Measurements from ENCODE around the gene ARL6IP6. TPM values are rescaled to one million over a fixed set of nuclear protein-coding genes. Genes with fewer than 3 reads are reported as not detected.

Gene ARL6IP6
- total RNA-seq, 1 donor from 2014 or later = 18.2 TPM

GRCh38 chr2:152701198-152701597 is 17.2 kb upstream of the ARL6IP6 start:
- peak; percentile 3 for DNase-seq (ENCODE audit: low read depth)
- no peak for FAIRE-seq
- TF ChIP-seq CTCF (IDR thresholded peaks at IDR 0.05; ENCODE audit: insufficient read depth, low read length, severe bottlenecking) = no peak
- Histone ChIP-seq H3K36me3 (ENCODE audit: control insufficient read depth, insufficient read depth, low read length) (peaks cover 8% of the 10 kb centered on the region), H3K4me3 (ENCODE audit: low read depth, low read length) (no peak overlapping the region), H3K27me3 (ENCODE audit: control insufficient read depth, insufficient read depth, low read length) (no peaks in the 10 kb centered on the region)

- H3K36me3 ChIP-seq (ENCODE audit: control insufficient read depth, insufficient read depth, low read length) = peaks cover 12% of the 10 kb centered on the region
- H3K27me3 ChIP-seq (ENCODE audit: control insufficient read depth, insufficient read depth, low read length) = no peaks in the 10 kb centered on the region
- no peak for FAIRE-seq
- H3K4me3 ChIP-seq (ENCODE audit: low read depth, low read length) = no peak overlapping the region
- TF ChIP-seq CTCF (IDR thresholded peaks at IDR 0.05; ENCODE audit: insufficient read depth, low read length, severe bottlenecking) = no peak
- no peak for DNase-seq (ENCODE audit: low read depth)
Measured at GRCh38 chr2:152706477-152707021, 11.9 kb upstream of the ARL6IP6 start.

- no peak for TF ChIP-seq CTCF (IDR thresholded peaks at IDR 0.05; ENCODE audit: insufficient read depth, low read length, severe bottlenecking)
- DNase-seq (ENCODE audit: low read depth) (no peak), FAIRE-seq (no peak)
- H3K4me3 ChIP-seq (ENCODE audit: low read depth, low read length) = no peak overlapping the region
- no peaks in the 10 kb centered on the region for H3K27me3 ChIP-seq (ENCODE audit: control insufficient read depth, insufficient read depth, low read length)
- H3K36me3 ChIP-seq (ENCODE audit: control insufficient read depth, insufficient read depth, low read length) = peaks cover 8% of the 10 kb centered on the region
Measured at GRCh38 chr2:152708742-152709141, 9.7 kb upstream of the ARL6IP6 start.

DNA sequence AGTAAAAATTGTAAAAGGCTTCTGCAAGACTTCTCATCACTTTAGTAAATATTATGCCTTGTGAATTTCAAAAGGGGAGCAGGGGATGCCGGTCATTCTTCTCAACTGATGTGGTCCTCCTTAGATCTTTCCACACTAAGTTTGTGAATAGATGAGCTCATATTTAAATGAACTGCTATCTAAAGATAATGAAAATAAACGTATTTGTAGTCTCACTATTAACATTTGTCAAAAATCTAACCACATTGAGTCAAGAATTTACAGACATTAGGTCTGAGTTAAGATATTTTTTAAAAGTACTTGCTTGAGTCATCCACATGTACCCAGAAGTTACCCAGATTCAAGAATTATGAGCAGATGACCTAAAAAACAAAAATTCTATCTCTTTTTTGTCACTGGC is 7.7 kb upstream of the ARL6IP6 start:
- no peaks in the 10 kb centered on the region for H3K27me3 ChIP-seq (ENCODE audit: control insufficient read depth, insufficient read depth, low read length)
- no peak for FAIRE-seq
- no peak for TF ChIP-seq CTCF (IDR thresholded peaks at IDR 0.05; ENCODE audit: insufficient read depth, low read length, severe bottlenecking)
- no peak overlapping the region for H3K4me3 ChIP-seq (ENCODE audit: low read depth, low read length)
- DNase-seq (ENCODE audit: low read depth) = no peak
- H3K36me3 ChIP-seq (ENCODE audit: control insufficient read depth, insufficient read depth, low read length) = peaks cover 8% of the 10 kb centered on the region

DNA sequence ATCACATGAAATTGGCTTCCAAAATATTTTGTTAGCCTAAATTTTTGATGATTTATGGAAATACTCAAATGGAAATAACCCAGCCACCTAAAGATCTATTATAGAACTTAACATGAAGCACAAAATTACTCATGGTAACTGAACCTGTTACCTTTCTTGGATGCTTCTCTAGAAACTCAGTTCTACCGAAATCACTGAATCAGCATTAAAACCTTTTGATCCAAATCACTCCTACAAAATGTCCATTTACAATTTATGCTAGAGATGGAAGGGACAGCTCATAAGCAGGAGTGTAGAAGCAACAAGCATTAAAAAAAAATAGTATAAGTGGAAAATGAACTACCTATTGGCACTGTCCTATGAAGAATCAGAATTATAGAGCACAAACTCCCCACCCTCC is 3.3 kb upstream of the ARL6IP6 start:
- no peak for FAIRE-seq
- Histone ChIP-seq H3K4me3 (ENCODE audit: low read depth, low read length) (no peak overlapping the region), H3K27me3 (ENCODE audit: control insufficient read depth, insufficient read depth, low read length) (no peaks in the 10 kb centered on the region), H3K36me3 (ENCODE audit: control insufficient read depth, insufficient read depth, low read length) (peaks cover 3% of the 10 kb centered on the region)
- no peak for DNase-seq (ENCODE audit: low read depth)
- no peak for TF ChIP-seq CTCF (IDR thresholded peaks at IDR 0.05; ENCODE audit: insufficient read depth, low read length, severe bottlenecking)

DNA sequence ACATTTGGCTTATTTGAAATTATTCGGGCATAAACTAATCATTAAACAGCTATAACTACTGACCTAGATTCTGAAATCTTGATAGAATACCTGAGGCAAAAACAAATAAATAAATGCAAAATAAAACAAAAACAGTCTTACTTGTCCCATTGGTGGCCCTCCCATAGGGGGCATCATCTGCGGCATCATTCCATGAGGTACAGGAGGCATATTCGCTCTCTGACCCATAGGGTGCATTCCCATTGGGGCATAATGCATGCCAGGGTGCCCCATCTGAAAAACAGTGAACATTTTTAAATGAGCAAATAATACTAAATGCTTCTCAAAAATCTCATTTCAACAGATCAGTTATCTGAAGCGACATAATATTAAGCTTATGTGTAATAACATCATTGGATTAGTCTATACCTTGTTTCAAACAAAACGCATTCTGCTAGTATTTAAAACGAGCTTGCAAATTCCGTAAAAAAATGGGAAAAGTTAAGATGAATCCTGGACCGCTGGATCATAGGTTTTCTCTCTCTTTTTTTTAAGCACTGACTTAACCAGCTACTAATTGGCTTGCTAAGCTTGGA is 2.5 kb upstream of the ARL6IP6 start:
- peak; percentile 41 for TF ChIP-seq CTCF (IDR thresholded peaks at IDR 0.05; ENCODE audit: insufficient read depth, low read length, severe bottlenecking)
- FAIRE-seq (no peak), DNase-seq (ENCODE audit: low read depth) (peak; percentile 48)
- peak overlapping the region; percentile 93 for H3K4me3 ChIP-seq (ENCODE audit: low read depth, low read length)
- no peaks in the 10 kb centered on the region for H3K27me3 ChIP-seq (ENCODE audit: control insufficient read depth, insufficient read depth, low read length)
- peaks cover 3% of the 10 kb centered on the region for H3K36me3 ChIP-seq (ENCODE audit: control insufficient read depth, insufficient read depth, low read length)
